ENCODE results near the gene GAS2L2. TPM values are rescaled to one million over a fixed set of nuclear protein-coding genes. Genes with fewer than 3 reads are reported as not detected.

Gene GAS2L2
- total and polyA plus RNA-seq, 4 donors = not detected

GRCh38 chr17:35726127-35726952, 26.7 kb downstream of the GAS2L2 start (continued):
- no peak for TF ChIP-seq JUND (IDR thresholded peaks at IDR 0.05)
- no peak for TF ChIP-seq TAF1 (conservative IDR thresholded peaks at IDR 0.05)
- TF ChIP-seq, protein P1, sequence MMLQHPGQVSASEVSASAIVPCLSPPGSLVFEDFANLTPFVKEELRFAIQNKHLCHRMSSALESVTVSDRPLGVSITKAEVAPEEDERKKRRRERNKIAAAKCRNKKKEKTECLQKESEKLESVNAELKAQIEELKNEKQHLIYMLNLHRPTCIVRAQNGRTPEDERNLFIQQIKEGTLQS (IDR thresholded peaks at IDR 0.05) = no peak
- no peak for TF ChIP-seq RAD21 (IDR thresholded peaks at IDR 0.05)
- TF ChIP-seq ZBTB33 (IDR thresholded peaks at IDR 0.05) = no peak
- TF ChIP-seq HNF4A (conservative IDR thresholded peaks at IDR 0.05) = no peak
- TF ChIP-seq NR2F2 (IDR thresholded peaks at IDR 0.05) = no peak

- WGBS = 91% methylated on average over 2 of the region's 2 CpGs
- no peak for DNase-seq (ENCODE audit: low spot score)
- H3K4me3 ChIP-seq (ENCODE audit: low read depth in 1 of 3, low read length in 3 of 3) = no peak overlapping the region
- H3K9me3 ChIP-seq (ENCODE audit: control insufficient read depth in 4 of 4, low read length in 3 of 4) = no peaks in the 10 kb centered on the region
- peaks cover 0 to under 1% (median 0%) of the 10 kb centered on the region in 4 donors for H3K4me1 ChIP-seq (ENCODE audit: control insufficient read depth in 4 of 4, insufficient read depth in 4 of 4, low read length in 3 of 4)
- peaks cover 0 to 24% (median 21%) of the 10 kb centered on the region in 4 donors for H3K36me3 ChIP-seq (ENCODE audit: control insufficient read depth in 4 of 4, insufficient read depth in 3 of 4, low read depth in 1 of 4, low read length in 3 of 4)
- TF ChIP-seq HNF4A (conservative IDR thresholded peaks at IDR 0.05) (no peak), HNF4G (IDR thresholded peaks at IDR 0.05) (no peak), FOXA2 (IDR thresholded peaks at IDR 0.05) (no peak), YY1 (IDR thresholded peaks at IDR 0.05) (no peak), GABPA (IDR thresholded peaks at IDR 0.05 in 1 of 2, conservative IDR thresholded peaks at IDR 0.05 in 1 of 2) (no peak)
- no peak overlapping the region for H3K9ac ChIP-seq (ENCODE audit: low read depth in 1 of 2, low read length in 2 of 2)
- no peak overlapping the region for H3K27ac ChIP-seq (ENCODE audit: low read depth in 1 of 2, low read length in 2 of 2)
- no peaks in the 10 kb centered on the region for H3K27me3 ChIP-seq (ENCODE audit: control insufficient read depth in 4 of 4, insufficient read depth in 4 of 4, low read length in 3 of 4)
These were observed 27.3 kb downstream of the GAS2L2 start for GRCh38 chr17:35725802-35726126.

GRCh38 chr17:35725058-35725457, 28.0 kb downstream of the GAS2L2 start:
- no peak for DNase-seq (ENCODE audit: low spot score)
- Histone ChIP-seq H3K27ac (ENCODE audit: low read depth in 1 of 2, low read length in 2 of 2) (no peak overlapping the region), H3K36me3 (ENCODE audit: control insufficient read depth in 4 of 4, insufficient read depth in 3 of 4, low read depth in 1 of 4, low read length in 3 of 4) (peaks cover 0 to 24% (median 21%) of the 10 kb centered on the region in 4 donors), H3K4me1 (ENCODE audit: control insufficient read depth in 4 of 4, insufficient read depth in 4 of 4, low read length in 3 of 4) (no peaks in the 10 kb centered on the region), H3K27me3 (ENCODE audit: control insufficient read depth in 4 of 4, insufficient read depth in 4 of 4, low read length in 3 of 4) (no peaks in the 10 kb centered on the region), H3K4me3 (ENCODE audit: low read depth in 1 of 3, low read length in 3 of 3) (no peak overlapping the region), H3K9me3 (ENCODE audit: control insufficient read depth in 4 of 4, low read length in 3 of 4) (no peaks in the 10 kb centered on the region), H3K9ac (ENCODE audit: low read depth in 1 of 2, low read length in 2 of 2) (no peak overlapping the region)
- WGBS = 93% methylated on average over 4 of the region's 4 CpGs
- TF ChIP-seq MAX (IDR thresholded peaks at IDR 0.05) = no peak
- TF ChIP-seq, protein P1 (IDR thresholded peaks at IDR 0.05) = no peak
- no peak for TF ChIP-seq RAD21 (IDR thresholded peaks at IDR 0.05)
- TF ChIP-seq RXRA (IDR thresholded peaks at IDR 0.05) = no peak
- no peak for TF ChIP-seq JUND (IDR thresholded peaks at IDR 0.05)
- TF ChIP-seq REST (IDR thresholded peaks at IDR 0.05) = no peak
- TF ChIP-seq TAF1 (conservative IDR thresholded peaks at IDR 0.05) = no peak
- no peak for TF ChIP-seq EGR1 (IDR thresholded peaks at IDR 0.05; ENCODE audit: low read depth in 2 of 2)
- TF ChIP-seq HNF4G (IDR thresholded peaks at IDR 0.05) = no peak
- no peak for TF ChIP-seq HNF4A (conservative IDR thresholded peaks at IDR 0.05)
- TF ChIP-seq, protein P2, sequence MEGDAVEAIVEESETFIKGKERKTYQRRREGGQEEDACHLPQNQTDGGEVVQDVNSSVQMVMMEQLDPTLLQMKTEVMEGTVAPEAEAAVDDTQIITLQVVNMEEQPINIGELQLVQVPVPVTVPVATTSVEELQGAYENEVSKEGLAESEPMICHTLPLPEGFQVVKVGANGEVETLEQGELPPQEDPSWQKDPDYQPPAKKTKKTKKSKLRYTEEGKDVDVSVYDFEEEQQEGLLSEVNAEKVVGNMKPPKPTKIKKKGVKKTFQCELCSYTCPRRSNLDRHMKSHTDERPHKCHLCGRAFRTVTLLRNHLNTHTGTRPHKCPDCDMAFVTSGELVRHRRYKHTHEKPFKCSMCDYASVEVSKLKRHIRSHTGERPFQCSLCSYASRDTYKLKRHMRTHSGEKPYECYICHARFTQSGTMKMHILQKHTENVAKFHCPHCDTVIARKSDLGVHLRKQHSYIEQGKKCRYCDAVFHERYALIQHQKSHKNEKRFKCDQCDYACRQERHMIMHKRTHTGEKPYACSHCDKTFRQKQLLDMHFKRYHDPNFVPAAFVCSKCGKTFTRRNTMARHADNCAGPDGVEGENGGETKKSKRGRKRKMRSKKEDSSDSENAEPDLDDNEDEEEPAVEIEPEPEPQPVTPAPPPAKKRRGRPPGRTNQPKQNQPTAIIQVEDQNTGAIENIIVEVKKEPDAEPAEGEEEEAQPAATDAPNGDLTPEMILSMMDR (IDR thresholded peaks at IDR 0.05; ENCODE audit: low read depth, low read length, missing input control) = no peak
- TF ChIP-seq YY1 (IDR thresholded peaks at IDR 0.05) = no peak
- TF ChIP-seq NR2F2 (IDR thresholded peaks at IDR 0.05) = no peak
- TF ChIP-seq FOXA1 (IDR thresholded peaks at IDR 0.05) = no peak
- no peak for TF ChIP-seq FOXA2 (IDR thresholded peaks at IDR 0.05)
- no peak for TF ChIP-seq GABPA (IDR thresholded peaks at IDR 0.05 in 1 of 2, conservative IDR thresholded peaks at IDR 0.05 in 1 of 2)
